Heart right ventricle (tissue), 16 donors: ENCODE data around the gene ZNF605. TPM values are rescaled to one million over a fixed set of nuclear protein-coding genes. Genes with fewer than 3 reads are reported as not detected.
"Not testable (repeated sequence)": the region's sequence is repeated elsewhere in the genome, so short reads cannot be mapped to it uniquely, and the experiment has no call there.

ENCODE experiments used
- ATAC-seq, 8 donors: fragments of 200-7000 bp; cut with Tn5 transposase; one replicate each; pipeline ENCODE4 v1.9.1; 2020; ENCODE audit warnings: mild to moderate bottlenecking in 8 of 8, moderate library complexity in 8 of 8, moderate number of reproducible peaks in 1 of 8
- DNase-seq, 2 donors: peaks; one replicate each; pipeline ENCODE4 v3.0.0-alpha.2; 2020
- H3K27ac ChIP-seq, 10 donors: fragments of 200-600 bp; sonication (generic) in 2 of 10; one replicate each; pipeline versions ENCODE4 v1.5.0 to v1.8.0; 2020 to 2022; ENCODE audit warnings: mild to moderate bottlenecking in 3 of 10
- H3K27me3 ChIP-seq, 7 donors: fragments of 200-600 bp; one replicate each; pipeline ENCODE4 v1.8.0; 2021 to 2022; ENCODE audit warnings: mild to moderate bottlenecking in 2 of 7
- H3K36me3 ChIP-seq, 9 donors: fragments of 200-600 bp; sonication (generic) in 1 of 9; one replicate each; pipeline versions ENCODE4 v1.5.0 to v1.8.0; 2020 to 2022; ENCODE audit warnings: mild to moderate bottlenecking in 2 of 9
- H3K4me1 ChIP-seq, 9 donors: fragments of 200-600 bp; sonication (generic) in 1 of 9; one replicate each; pipeline versions ENCODE4 v1.5.0 to v1.8.0; 2020 to 2022; ENCODE audit warnings: mild to moderate bottlenecking in 4 of 9
- H3K4me3 ChIP-seq, 10 donors: fragments of 200-600 bp; sonication (generic) in 2 of 10; one replicate each; pipeline versions ENCODE4 v1.5.0 to v1.8.0; 2020 to 2022; ENCODE audit warnings: mild to moderate bottlenecking in 7 of 10, moderate library complexity in 2 of 10
- H3K9me3 ChIP-seq, 11 donors: fragments of 200-600 bp in 10 of 11; sonication (generic) in 2 of 11; one replicate each; pipeline versions ENCODE4 v1.5.0 to v1.8.0; 2013 to 2022; ENCODE audit warnings: mild to moderate bottlenecking in 2 of 11, control low read depth in 1 of 11, moderate library complexity in 1 of 11
- WGBS, 2 donors: extraction: QIAGEN DNeasy Blood & Tissue Kit; methylation state at CpG; one replicate each; pipeline ENCODE4 v1.1.7; 2013; ENCODE audit warnings: inconsistent platforms in 1 of 2; 5-methylcytosine and 5-hydroxymethylcytosine counted together
- intact Hi-C, 10 donors: fragments of 100-400 bp; cut with DNase I; formaldehyde crosslinking; loops; one replicate each; pipeline versions ENCODE4 v1.11.1 to v1.14.2; 2022
- polyA plus RNA-seq, 2 donors: library from polyadenylated mRNA; stranded (reverse); fragments of 200-250 nt; gene quantifications; one replicate each; pipeline ENCODE4 v1.2.3, GENCODE V29; 2013
- total RNA-seq, 10 donors: library from RNA; stranded (reverse); fragmentation: NEBNext Ultra II Directional in 3 of 10; extraction: Animal tissue kit (Norgen Biotek cat#: 25700) in 3 of 10; gene quantifications; one replicate each; pipeline versions ENCODE4 v1.2.1 to v1.2.4, GENCODE V29; 2021 to 2023
- TF ChIP-seq, protein P1 (sequence below), 9 donors: fragments of 200-600 bp; sonication (generic) in 2 of 9; IDR thresholded peaks; one replicate each; pipeline versions ENCODE4 v1.5.0 to v1.8.0; 2021 to 2022; ENCODE audit warnings: antibody characterized with exemption in 9 of 9, mild to moderate bottlenecking in 5 of 9, moderate library complexity in 1 of 9
- donor health status: Arrhythmogenic right ventricular cardiomyopathy.
- donor health status: ischemic (EF 13 %, LVEDD 7.1; RV severe dilation, severe dysfunction).
- donor health status: healthy with polysubstance abuse.
- donor health status: DM: no; HTN: yes; CAD: no.
- donor health status: DM: no; HTN: no; CAD: no.
- donor health status: ischemic (EF 25% LVEDD 6.9; RV normal size, moderate dysfunction).
- donor health status: ischemic (EF 25% LVEDD 5.7; RV mildly dilated, moderate dysfunction).
- donor health status: healthy.
- donor health status: DM: yes; HTN: yes; CAD: no.
- donor health status: Ischemic cardiomyopathy.
- donor health status: ischemic (EF 35%, LVEDD 5.7; RV mildly dilated, moderate dysfunction).
- donor health status: nonischemic (EF 11% LVEDD 7.7; RV severe dilation, severe dysfunction).
- donor health status: DM: yes; HTN: yes; CAD: no.
- donor health status: PGD.
- donor health status: ischemic (EF 29% LVEDD 5.4; RV normal size, mild dysfunction).
- donor health status: nonischemic (EF 23%, LVEDD 6.1; RV moderate dilation, normal function).

The ZNF605 gene
- total and polyA plus RNA-seq, 12 donors: 2.0 to 14.4 (median 11.7) TPM

DNA sequence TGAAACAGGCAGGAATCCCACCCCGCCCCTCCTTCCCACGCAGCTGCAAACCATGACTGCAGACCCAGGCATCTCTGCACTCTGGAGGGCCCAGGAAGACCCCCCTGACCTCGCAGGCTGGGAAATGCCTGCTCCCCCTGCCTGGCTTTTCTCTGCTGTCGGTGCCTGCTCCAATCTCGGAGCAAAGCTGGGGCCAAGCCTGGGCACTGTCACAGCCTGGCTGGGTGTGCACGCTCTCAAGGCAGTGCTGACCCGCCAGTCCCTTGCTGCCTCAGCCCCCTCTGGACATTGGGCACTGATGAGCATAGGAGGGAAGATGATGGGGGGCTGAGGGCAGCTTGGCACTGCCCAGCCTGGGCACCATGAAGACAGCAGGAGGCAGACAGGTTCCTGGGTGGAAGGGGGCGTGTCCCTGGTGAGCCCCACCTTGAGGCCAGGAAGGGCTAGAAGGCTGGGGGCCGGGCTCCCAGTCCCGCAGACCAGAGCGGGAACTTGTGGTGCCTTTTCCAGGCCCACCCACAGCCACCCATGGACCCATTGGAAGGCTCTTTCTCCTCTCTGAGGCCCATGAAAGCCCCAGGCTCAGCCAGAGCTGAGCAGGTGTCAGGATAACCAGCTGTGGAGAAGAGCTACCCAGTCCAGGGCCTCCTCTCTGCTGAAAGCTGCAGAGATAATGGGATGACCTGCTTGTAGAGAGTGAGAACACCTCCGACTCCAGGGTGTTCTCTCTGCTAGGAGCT is 10.7 kb upstream of the ZNF605 start:
- intact Hi-C loops: no loop called here
- DNase-seq: no peak
- H3K36me3 ChIP-seq: peaks cover 0 to 42% (median 5%) of the 10 kb centered on the region in 9 donors
- no peaks in the 10 kb centered on the region for H3K4me1 ChIP-seq
- H3K27me3 ChIP-seq: no peaks in the 10 kb centered on the region
- ATAC-seq: peak in 1 of 8 donors; percentile 49
- no peak overlapping the region for H3K27ac ChIP-seq
- WGBS, 2 donors: 96% methylated on average over 12 of the region's 12 CpGs
- H3K4me3 ChIP-seq: no peak overlapping the region
- peaks cover 0 to 95% (median 0%) of the 10 kb centered on the region in 11 donors for H3K9me3 ChIP-seq
- TF ChIP-seq, protein P1, sequence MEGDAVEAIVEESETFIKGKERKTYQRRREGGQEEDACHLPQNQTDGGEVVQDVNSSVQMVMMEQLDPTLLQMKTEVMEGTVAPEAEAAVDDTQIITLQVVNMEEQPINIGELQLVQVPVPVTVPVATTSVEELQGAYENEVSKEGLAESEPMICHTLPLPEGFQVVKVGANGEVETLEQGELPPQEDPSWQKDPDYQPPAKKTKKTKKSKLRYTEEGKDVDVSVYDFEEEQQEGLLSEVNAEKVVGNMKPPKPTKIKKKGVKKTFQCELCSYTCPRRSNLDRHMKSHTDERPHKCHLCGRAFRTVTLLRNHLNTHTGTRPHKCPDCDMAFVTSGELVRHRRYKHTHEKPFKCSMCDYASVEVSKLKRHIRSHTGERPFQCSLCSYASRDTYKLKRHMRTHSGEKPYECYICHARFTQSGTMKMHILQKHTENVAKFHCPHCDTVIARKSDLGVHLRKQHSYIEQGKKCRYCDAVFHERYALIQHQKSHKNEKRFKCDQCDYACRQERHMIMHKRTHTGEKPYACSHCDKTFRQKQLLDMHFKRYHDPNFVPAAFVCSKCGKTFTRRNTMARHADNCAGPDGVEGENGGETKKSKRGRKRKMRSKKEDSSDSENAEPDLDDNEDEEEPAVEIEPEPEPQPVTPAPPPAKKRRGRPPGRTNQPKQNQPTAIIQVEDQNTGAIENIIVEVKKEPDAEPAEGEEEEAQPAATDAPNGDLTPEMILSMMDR (IDR thresholded peaks at IDR 0.05): no peak

DNA sequence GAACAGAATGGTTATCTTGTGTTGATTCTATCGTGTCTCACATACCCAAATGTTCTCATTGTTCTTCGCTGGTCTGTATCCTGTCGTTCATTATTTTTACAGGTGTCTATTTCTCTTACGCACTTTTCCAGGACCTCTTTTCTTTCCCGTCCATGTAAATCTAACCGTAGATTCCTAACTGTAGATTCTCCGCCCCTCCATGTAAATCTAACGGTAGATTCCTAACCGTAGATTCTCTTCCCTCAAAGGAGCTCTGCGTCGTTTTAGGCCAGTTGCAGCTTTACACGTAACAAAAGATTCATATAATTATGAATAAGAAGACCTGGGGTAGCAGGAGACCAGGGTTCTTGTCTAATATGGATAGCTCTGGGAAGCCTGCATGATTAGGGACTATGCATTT is 9.7 kb upstream of the ZNF605 start:
- H3K27me3 ChIP-seq: no peaks in the 10 kb centered on the region
- intact Hi-C loops: no loop called here
- no peak overlapping the region for H3K27ac ChIP-seq
- peaks cover 0 to 47% (median 6%) of the 10 kb centered on the region in 9 donors for H3K36me3 ChIP-seq
- no peak for ATAC-seq
- H3K9me3 ChIP-seq: peaks cover 0 to 96% (median 0%) of the 10 kb centered on the region in 11 donors
- WGBS, 2 donors: 94 to 96% methylated on average over 12 of the region's 12 CpGs
- TF ChIP-seq, protein P1 (IDR thresholded peaks at IDR 0.05): no peak
- DNase-seq: no peak
- no peaks in the 10 kb centered on the region for H3K4me1 ChIP-seq
- H3K4me3 ChIP-seq: no peak overlapping the region

DNA sequence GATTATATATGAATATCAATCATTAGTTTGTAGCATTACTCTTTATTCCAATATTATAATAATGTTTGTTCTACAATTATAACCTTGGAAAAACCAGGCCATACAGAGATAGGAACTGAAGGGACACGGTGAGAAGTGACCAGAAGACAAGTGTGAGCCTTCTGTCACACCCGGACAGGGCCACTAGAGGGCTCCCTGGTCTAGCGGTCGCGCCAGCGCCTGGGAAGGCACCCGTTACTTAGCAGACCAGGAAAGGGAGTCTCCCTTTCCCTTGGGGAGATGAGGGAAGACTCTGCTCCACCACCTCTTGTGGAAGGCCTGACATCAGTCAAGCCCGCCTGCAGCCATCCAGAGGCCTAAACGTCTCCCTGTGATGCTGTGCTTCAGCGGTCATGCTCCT is 7.8 kb upstream of the ZNF605 start:
- peaks cover 0 to 47% (median 6%) of the 10 kb centered on the region in 9 donors for H3K36me3 ChIP-seq
- H3K4me1 ChIP-seq, ATAC-seq, H3K4me3 ChIP-seq, H3K27ac ChIP-seq, H3K27me3 ChIP-seq, intact Hi-C loops: not testable (repeated sequence)
- DNase-seq: peak; percentile 37 to 47
- TF ChIP-seq, protein P1 (IDR thresholded peaks at IDR 0.05): peak; percentile 29 to 71 (median 52)
- WGBS, 2 donors: 30 to 46% methylated on average over 10 of the region's 10 CpGs
- H3K9me3 ChIP-seq: peaks cover 0 to 92% (median 0%) of the 10 kb centered on the region in 11 donors

DNA sequence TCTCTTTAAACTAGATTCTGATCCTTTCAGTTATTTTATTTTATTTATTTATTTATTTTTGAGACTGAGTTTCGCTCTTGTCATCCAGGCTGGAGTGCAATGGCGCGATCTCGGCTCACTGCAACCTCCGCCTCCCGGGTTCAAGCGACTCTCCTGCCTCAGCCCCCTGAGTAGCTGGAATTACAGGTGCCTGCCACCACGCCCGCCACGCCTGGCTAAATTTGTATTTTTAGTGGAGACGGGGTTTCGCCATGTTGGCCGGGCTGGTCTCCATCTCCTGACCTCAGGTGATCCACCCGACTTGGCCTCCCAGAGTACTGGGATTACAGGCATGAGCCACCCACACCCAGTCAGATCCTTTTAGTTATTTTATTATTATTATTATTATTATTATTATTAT is 5.7 kb upstream of the ZNF605 start:
- H3K4me3 ChIP-seq, H3K4me1 ChIP-seq, ATAC-seq, intact Hi-C loops, DNase-seq, H3K27ac ChIP-seq, H3K27me3 ChIP-seq: not testable (repeated sequence)
- 98 to 99% methylated on average over 14 of the region's 14 CpGs for WGBS, 2 donors
- Histone ChIP-seq H3K9me3 (peaks cover 0 to 79% (median 0%) of the 10 kb centered on the region in 11 donors), H3K36me3 (peaks cover 0 to 47% (median 6%) of the 10 kb centered on the region in 9 donors)
